ENCODE measurements around the gene BBS4.

The BBS4 gene

GRCh38 chr15:72764656-72765055 lies 78.6 kb downstream of the BBS4 start:
- DNase-seq = no peak

- no peak for DNase-seq
These were observed 80.0 kb downstream of the BBS4 start for GRCh38 chr15:72766025-72766424.

- DNase-seq = no peak
These were observed 80.8 kb downstream of the BBS4 start for GRCh38 chr15:72766780-72767179.

GRCh38 chr15:72770673-72771328 lies 84.8 kb downstream of the BBS4 start:
- DNase-seq = no peak

GRCh38 chr15:72771329-72771725 lies 85.3 kb downstream of the BBS4 start:
- DNase-seq = no peak

GRCh38 chr15:72774696-72775383 lies 88.8 kb downstream of the BBS4 start:
- peak; percentile 32 to 62 for DNase-seq

- no peak for DNase-seq
These were observed 92.8 kb downstream of the BBS4 start for GRCh38 chr15:72778796-72779195.

GRCh38 chr15:72781631-72782030 lies 95.6 kb downstream of the BBS4 start:
- DNase-seq = peak; percentile 66 to 73

- DNase-seq = no peak
These were observed 96.4 kb downstream of the BBS4 start for GRCh38 chr15:72782274-72783003.

- DNase-seq = peak; percentile 95 to 98
These were observed 97.1 kb downstream of the BBS4 start for GRCh38 chr15:72783004-72783639.

- DNase-seq = peak; percentile 93
These were observed 97.8 kb downstream of the BBS4 start, which contains the start of gene ADPGK for GRCh38 chr15:72783640-72784455. ADPGK (minus strand) TSS chr15:72783758; CDS start chr15:72783691, 67 bp downstream.

- no peak for DNase-seq
These were observed 98.5 kb downstream of the BBS4 start for GRCh38 chr15:72784456-72784876.

GRCh38 chr15:72785432-72785831 lies 99.4 kb downstream of the BBS4 start:
- DNase-seq = peak; percentile 56 to 90

- DNase-seq = peak in 1 of 2 donors; percentile 33
These were observed 99.8 kb downstream of the BBS4 start for GRCh38 chr15:72785841-72786240.

GRCh38 chr15:72786242-72786641 lies 100.2 kb downstream of the BBS4 start:
- DNase-seq = no peak

GRCh38 chr15:72786676-72787345 lies 100.8 kb downstream of the BBS4 start:
- DNase-seq = peak in 1 of 2 donors; percentile 23

GRCh38 chr15:72787526-72787925 lies 101.5 kb downstream of the BBS4 start:
- no peak for DNase-seq
